Articular chondrocyte of knee joint (primary cell): ENCODE measurements around the gene ANXA4. TPM values are rescaled to one million over a fixed set of nuclear protein-coding genes. Genes with fewer than 3 reads are reported as not detected.

Experiments used
- small RNA-seq: library from RNA; depleted of rRNA; stranded (forward); fragments of <200 nt; gene quantifications from one replicate; pipeline ENCODE3, GENCODE V24; 2012
- total RNA-seq: library from RNA; depleted of rRNA; stranded (reverse); fragments of >200 nt; gene quantifications from 2 replicates; pipeline ENCODE4 v1.2.3, GENCODE V29; 2012

ANXA4 gene
- 49.2 and 53.6 TPM in 2 replicates for total RNA-seq

GRCh38 chr2:69741575-69742321 is at the start of gene ANXA4:
Gene ANXA4 (plus strand): TSS chr2:69742134. CDS start chr2:69781566, 39,432 bp downstream.

GRCh38 chr2:69829256-69830044 is 87.5 kb downstream of the ANXA4 start, which contains the start of gene GMCL1:
Gene GMCL1 (plus strand): TSS chr2:69829660. CDS start chr2:69829893, 233 bp downstream.

Small RNA genes lying within 50 kb of the gene (small RNA-seq; reads per million reads assigned to genes)
- not detected for gene RPL23AP92

Other genes starting within 250 kb of the ANXA4 start
- gene AAK1, start 98.4 kb upstream of the ANXA4 start, total RNA-seq: 78.3 and 81.7 TPM in 2 replicates
- 10.8 and 11.5 TPM in 2 replicates for gene GMCL1, start 87.5 kb downstream of the ANXA4 start, total RNA-seq
- gene SNRNP27, start 151.8 kb downstream of the ANXA4 start, total RNA-seq: 47.7 and 55.1 TPM in 2 replicates
- gene MXD1, start 173.0 kb downstream of the ANXA4 start, total RNA-seq: 7.7 and 9.3 TPM in 2 replicates
- gene ASPRV1, start 219.5 kb downstream of the ANXA4 start, total RNA-seq: 0.54 and 0.78 TPM in 2 replicates